Vagina (tissue), 2 donors: ENCODE data around the gene CDR2L.

Source experiments
- CTCF ChIP-seq, 3 experiments: fragments of 450-650 bp in 2 of 3; fragments of 200-600 bp in 1 of 3; sonication (generic) in 1 of 3; IDR thresholded peaks; one replicate each; pipeline ENCODE4 v1.5.1; 2017 to 2019; ENCODE audit warnings: antibody characterized with exemption in 3 of 3, mild to moderate bottlenecking in 2 of 3, moderate library complexity in 2 of 3
- POLR2A ChIP-seq, 2 donors: fragments of 450-650 bp; IDR thresholded peaks; one replicate each; pipeline ENCODE4 v1.6.1; 2017; ENCODE audit warnings: antibody characterized with exemption in 2 of 2, mild to moderate bottlenecking in 2 of 2, moderate library complexity in 2 of 2
- POLR2AphosphoS5 ChIP-seq, 2 donors: sonication (generic); formaldehyde crosslinking; IDR thresholded peaks; one replicate each; pipeline ENCODE4 v1.9.0; 2017; ENCODE audit warnings: antibody characterized with exemption in 2 of 2, mild to moderate bottlenecking in 2 of 2, low read depth in 1 of 2; ENCODE audit not compliant: insufficient read depth in 1 of 2

- no peak for TF ChIP-seq CTCF (IDR thresholded peaks at IDR 0.05)
- no peak for TF ChIP-seq POLR2A (IDR thresholded peaks at IDR 0.05)
- no peak for TF ChIP-seq POLR2AphosphoS5 (IDR thresholded peaks at IDR 0.05; ENCODE audit: insufficient read depth in 1 of 2, low read depth in 1 of 2)
These were observed 1.2 kb upstream of the CDR2L start for GRCh38 chr17:74986206-74986576.
